A673 (cell line): ENCODE data around the gene NHSL1.

ENCODE experiments used
- EZH2 ChIP-seq: fragments of 200-600 bp; sonication (generic); IDR thresholded peaks from 2 replicates; pipeline ENCODE4 v1.6.1; 2017; ENCODE audit warnings: borderline replicate concordance, low read depth, mild to moderate bottlenecking, mixed read lengths, antibody characterized with exemption, low read length; ENCODE audit not compliant: poor library complexity, severe bottlenecking
- TF ChIP-seq, protein P1 (sequence below): fragments of 300-800, 200-600 bp; sonication (generic); conservative IDR thresholded peaks from 2 replicates; pipeline ENCODE4 v1.5.1; 2017; ENCODE audit warnings: low read depth, mild to moderate bottlenecking, antibody characterized with exemption, low read length, moderate library complexity, mixed read lengths

DNA sequence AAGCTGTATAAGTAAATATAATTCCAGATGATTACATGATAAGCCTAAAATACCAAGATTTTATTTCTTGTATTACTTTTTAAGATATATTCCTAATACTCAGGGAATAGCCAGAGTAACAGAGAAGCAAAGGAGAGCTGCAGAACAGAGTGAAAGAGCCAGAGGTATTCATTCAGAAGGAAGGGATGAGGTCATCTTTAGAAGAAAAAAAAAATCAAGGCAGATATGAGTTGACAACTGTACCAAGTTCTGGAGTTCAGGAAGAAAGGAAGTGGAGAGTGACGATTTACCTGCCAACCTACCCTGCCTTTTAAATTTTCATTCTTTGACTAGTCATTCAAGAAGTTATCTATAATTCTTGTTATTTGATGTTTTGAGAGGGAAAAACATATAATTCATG is 28.8 kb upstream of the NHSL1 start:
- TF ChIP-seq, protein P1, sequence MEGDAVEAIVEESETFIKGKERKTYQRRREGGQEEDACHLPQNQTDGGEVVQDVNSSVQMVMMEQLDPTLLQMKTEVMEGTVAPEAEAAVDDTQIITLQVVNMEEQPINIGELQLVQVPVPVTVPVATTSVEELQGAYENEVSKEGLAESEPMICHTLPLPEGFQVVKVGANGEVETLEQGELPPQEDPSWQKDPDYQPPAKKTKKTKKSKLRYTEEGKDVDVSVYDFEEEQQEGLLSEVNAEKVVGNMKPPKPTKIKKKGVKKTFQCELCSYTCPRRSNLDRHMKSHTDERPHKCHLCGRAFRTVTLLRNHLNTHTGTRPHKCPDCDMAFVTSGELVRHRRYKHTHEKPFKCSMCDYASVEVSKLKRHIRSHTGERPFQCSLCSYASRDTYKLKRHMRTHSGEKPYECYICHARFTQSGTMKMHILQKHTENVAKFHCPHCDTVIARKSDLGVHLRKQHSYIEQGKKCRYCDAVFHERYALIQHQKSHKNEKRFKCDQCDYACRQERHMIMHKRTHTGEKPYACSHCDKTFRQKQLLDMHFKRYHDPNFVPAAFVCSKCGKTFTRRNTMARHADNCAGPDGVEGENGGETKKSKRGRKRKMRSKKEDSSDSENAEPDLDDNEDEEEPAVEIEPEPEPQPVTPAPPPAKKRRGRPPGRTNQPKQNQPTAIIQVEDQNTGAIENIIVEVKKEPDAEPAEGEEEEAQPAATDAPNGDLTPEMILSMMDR: no peak
- no peak for TF ChIP-seq EZH2
